ENCODE results near the gene SLC25A48.
A peak's percentile ranks its signal among the peaks of the same experiment; 100 is the strongest.

Gene SLC25A48, protein sequence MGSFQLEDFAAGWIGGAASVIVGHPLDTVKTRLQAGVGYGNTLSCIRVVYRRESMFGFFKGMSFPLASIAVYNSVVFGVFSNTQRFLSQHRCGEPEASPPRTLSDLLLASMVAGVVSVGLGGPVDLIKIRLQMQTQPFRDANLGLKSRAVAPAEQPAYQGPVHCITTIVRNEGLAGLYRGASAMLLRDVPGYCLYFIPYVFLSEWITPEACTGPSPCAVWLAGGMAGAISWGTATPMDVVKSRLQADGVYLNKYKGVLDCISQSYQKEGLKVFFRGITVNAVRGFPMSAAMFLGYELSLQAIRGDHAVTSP

DNA sequence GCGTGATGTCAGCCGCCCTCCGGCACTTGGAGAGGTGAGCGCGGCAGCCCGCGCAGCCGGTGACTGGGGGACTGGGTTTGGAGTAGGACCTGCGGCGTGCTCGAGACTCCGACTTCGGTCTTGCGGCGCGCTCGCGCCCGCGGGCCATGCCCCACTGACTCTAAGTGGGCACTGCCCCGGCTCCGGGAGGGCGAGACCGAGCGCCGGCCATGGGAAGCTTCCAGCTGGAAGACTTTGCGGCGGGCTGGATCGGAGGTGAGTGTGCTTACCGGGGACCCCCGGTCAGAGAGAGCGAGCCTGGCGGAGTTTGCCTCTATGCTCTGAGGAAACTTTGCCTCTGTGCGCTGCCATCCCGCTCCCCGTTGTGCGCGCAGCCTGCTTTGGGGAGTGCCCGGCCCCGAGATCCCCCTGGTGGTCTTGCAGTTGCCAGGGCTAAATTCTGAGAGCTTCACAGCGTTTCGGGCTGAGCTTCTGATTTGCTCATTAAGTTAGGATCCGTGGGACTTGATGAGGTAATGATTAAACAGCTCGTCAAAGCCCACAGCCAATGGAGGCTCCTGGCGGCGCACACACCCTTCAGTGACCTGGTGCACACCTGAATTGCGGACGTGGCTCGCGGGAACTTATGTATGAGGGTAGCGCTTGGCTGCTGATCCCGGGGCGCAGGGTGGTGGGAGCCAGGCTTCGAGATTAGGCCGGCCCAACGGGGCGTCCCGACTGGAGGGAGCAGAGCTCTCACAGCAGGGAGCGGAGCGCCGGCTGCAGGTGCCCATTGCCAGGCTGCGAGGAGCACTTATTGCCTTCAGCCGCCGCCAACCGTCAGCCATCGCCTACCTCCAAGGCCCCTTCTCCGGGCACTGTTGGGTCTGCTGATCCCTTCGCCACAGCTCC is at the start of gene SLC25A48:
Gene SLC25A48, plus strand, starts transcription at position 25 of the 891 bp plus-strand sequence. Its CDS starts 185 bp downstream, at position 210.
- peak; percentile 73 for DNase-seq (ENCODE audit: low spot score)

- DNase-seq (ENCODE audit: low spot score): no peak
These were observed 33.8 kb upstream of the SLC25A48 start for GRCh38 chr5:135800656-135801055.

GRCh38 chr5:135810188-135810943 is 24.1 kb upstream of the SLC25A48 start:
- DNase-seq (ENCODE audit: low spot score): no peak

GRCh38 chr5:135811007-135811406 is 23.5 kb upstream of the SLC25A48 start:
- DNase-seq (ENCODE audit: low spot score): no peak

GRCh38 chr5:135813758-135814157 is 20.7 kb upstream of the SLC25A48 start:
- DNase-seq (ENCODE audit: low spot score): no peak

DNA sequence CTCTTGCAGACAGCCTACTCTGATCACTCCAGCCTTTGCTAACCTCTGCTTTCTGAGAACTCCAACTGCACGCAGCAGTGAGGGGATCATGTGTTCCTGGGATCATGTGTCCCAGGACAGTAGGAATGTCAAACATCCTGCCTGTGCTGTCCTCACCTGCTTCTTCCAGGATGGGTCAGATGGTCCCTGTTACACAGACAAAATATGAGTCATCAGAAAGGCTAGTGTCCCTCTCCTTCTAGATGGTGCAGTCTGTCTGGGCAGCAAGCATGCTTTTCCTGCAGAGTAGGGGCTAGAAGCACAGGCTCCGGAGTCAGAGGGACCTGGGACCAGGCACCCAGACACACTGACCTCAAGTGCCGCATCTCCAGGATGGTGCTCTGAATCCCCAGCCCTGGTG is 20.1 kb upstream of the SLC25A48 start:
- peak; percentile 62 for DNase-seq (ENCODE audit: low spot score)

- DNase-seq (ENCODE audit: low spot score): no peak
These were observed 19.7 kb upstream of the SLC25A48 start for GRCh38 chr5:135814812-135815211.

GRCh38 chr5:135821061-135821801 is 13.2 kb upstream of the SLC25A48 start:
- peak; percentile 75 for DNase-seq (ENCODE audit: low spot score)

DNA sequence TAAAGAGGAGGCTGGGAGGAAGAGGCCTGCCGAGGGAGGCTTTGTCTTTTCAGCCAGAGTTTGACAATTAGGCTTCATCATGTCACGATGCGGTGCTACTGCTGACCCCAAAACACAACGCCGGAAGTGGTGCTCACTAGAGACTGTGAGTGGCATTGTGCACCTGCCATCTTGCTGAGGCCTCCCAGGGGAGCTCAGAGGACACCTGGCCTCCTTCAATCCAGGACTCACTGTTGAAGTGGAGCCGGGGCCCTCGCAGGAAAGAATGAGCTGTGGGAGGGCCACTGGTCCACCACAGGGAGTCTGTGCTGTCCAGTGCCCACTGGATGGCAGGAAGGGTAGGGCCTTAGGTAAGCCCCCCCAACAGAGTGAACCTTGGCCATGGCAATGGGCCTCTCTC is 12.7 kb upstream of the SLC25A48 start:
- DNase-seq (ENCODE audit: low spot score): no peak

GRCh38 chr5:135822286-135822685 is 12.2 kb upstream of the SLC25A48 start:
- DNase-seq (ENCODE audit: low spot score): no peak

GRCh38 chr5:135822959-135823358 is 11.5 kb upstream of the SLC25A48 start:
- DNase-seq (ENCODE audit: low spot score): no peak

GRCh38 chr5:135823881-135824280 is 10.6 kb upstream of the SLC25A48 start:
- no peak for DNase-seq (ENCODE audit: low spot score)

DNA sequence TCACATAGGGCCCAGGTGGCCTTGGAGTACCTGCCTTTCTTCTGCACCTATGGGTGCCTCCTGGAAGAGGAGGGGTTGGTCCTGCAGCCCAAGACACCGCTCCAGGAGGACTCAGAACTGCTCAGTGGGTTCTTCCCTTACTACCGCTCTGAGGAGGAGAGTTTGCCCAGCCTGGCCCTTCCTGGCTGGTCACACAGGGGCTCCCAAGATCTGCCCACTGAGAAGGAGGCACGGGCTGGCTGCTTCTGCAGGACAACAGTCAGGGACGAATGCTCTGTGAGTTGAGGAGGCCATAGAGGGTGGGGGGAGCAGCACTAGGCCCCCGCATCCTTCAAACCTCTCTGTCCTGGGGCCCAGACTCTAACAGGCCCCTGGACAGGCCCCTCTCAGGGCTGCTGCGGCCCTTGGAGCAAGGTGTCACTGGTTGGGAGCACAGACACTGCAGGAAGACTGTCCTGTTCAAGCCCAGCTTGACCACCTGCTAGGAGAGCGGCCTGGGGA is 9.9 kb upstream of the SLC25A48 start:
- DNase-seq (ENCODE audit: low spot score): no peak

DNA sequence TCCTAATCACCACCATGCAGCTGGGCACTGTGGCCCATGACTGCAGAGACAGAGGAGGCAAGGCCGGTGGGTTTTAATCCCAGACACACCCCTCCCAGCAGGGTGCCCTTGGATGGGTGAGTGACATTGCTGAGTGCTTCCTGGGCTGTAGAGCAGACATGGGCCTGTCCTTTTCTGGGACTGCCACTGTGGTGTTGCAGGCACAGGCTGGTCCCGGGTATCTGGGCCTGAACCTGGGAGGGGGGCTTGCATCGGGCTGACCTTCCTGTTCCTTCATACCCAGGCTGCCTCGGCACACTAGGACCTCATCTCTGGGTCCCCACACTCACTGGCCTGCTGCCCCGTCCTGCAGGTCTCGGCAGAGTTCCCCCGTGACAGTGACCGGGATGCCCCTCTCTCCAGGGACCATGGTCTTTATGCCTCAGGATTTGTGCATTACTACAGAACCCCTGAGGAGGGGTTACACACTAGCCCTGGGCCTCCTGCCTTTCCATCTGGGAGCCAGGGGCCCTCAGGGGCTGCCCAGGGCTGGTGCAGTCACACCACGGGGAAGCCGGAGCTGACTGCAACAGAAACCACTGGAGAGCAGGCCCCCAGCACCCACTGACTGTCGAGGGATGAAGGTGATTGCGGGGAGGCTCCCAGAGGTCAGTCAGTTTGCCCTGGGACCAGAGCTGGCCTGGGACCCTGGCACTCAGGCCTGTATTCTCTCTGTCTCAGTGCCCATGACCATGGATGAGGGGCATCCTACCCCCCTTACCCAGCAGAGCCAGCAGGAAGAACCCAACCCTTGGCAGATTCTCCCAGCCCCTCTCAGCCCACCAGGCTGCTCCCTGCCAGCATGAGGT is 8.9 kb upstream of the SLC25A48 start:
- no peak for DNase-seq (ENCODE audit: low spot score)

- no peak for DNase-seq (ENCODE audit: low spot score)
These were observed 8.3 kb upstream of the SLC25A48 start for GRCh38 chr5:135826221-135826525.

DNA sequence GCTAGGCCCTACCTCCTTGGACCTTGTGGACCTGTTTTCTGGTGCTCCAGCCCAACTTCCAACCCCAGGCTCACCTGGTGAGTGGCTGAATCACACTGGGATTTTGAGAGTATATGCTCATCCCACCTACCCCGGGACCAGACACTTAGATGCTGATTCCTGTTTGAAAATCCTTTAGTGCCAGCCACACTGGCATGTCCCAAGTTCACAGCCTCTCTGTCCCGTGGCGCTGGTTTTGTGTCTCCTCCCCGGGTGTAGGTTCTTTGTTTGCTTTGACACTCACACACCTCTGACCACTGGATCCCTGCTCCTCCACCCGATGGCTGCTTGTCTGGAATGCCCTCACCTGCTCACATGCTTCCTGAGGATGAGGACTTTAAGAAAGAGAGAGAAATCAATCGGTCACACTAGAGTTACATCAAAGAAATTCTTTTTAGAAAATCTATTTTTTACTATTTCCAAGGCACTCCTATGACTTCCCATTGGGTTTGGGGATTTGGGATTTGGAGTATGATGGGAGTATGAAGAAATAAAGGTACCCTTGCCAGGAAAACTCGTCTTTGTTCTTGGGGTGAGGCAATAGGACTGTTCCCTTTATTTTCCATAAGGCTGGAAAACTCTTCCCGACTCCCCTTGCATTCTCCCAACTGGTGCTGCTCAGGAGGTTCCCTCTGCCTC is 7.3 kb upstream of the SLC25A48 start:
- no peak for DNase-seq (ENCODE audit: low spot score)

DNA sequence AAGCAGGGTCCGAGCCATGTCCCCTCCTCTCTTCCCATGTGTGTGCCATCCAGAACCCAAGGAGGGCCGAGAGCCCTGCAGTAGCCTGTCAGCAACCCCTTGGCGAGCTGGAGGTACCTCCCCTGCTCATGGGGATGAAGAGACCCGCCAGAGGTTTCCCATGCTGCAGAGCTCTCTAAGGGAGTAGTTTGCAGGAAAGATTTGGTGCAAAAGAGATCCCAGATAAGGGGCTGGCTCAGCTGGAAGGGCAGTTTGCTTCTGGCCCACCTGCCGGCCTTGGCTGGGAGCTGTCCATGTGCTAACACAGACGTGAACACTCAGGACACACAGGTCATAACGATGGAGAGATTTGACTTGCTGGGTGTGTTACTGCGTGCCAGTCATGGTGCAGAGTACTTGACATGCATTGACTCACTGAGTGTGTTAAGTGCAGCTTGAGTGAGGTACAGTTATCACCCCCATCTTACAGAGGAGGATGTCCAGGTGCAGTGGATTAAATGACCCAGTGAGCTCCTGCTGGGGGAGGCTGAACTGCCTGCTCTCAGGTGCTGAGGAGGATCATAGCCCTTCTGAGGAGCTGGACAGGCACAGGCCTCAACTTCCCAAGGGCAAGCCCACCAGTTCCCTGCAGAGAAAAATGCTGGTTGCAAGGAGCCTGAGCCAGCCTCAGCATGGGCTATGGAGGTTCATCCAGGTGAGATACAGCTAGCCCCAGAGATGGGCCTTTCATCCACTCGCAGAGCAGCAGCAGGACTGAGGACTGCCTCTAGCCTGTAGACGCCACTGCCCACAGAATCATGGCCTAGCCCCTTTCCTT is 6.3 kb upstream of the SLC25A48 start:
- DNase-seq (ENCODE audit: low spot score): no peak

- no peak for DNase-seq (ENCODE audit: low spot score)
These were observed 5.7 kb upstream of the SLC25A48 start for GRCh38 chr5:135828782-135829127.

GRCh38 chr5:135829179-135829578 is 5.3 kb upstream of the SLC25A48 start:
- DNase-seq (ENCODE audit: low spot score): no peak

Data from kidney tubule cell (primary cell).